HFFc6 (cell line): ENCODE results near the gene TNS3. TPM values are rescaled to one million over a fixed set of nuclear protein-coding genes. Genes with fewer than 3 reads are reported as not detected.

Experiments
- DNase-seq: peaks from one replicate; pipeline ENCODE4 v3.0.0-alpha.2; 2018
- H3K27ac Mint-ChIP-seq: 2 replicates; pipeline ENCODE4 v1.8.0; 2020; ENCODE audit warnings: mild to moderate bottlenecking, mixed read lengths
- H3K27me3 Mint-ChIP-seq: 2 replicates; pipeline ENCODE4 v1.8.0; 2021; ENCODE audit warnings: mild to moderate bottlenecking, moderate library complexity, mixed read lengths; ENCODE audit not compliant: insufficient read depth
- H3K36me3 Mint-ChIP-seq: 2 replicates; pipeline ENCODE4 v1.8.0; 2021; ENCODE audit warnings: low read depth, mixed read lengths
- H3K4me1 Mint-ChIP-seq: 2 replicates; pipeline ENCODE4 v1.8.0; 2020; ENCODE audit warnings: low read depth, mixed read lengths
- H3K4me3 Mint-ChIP-seq: 2 replicates; pipeline ENCODE4 v1.8.0; 2020; ENCODE audit warnings: mild to moderate bottlenecking, moderate library complexity, mixed read lengths
- H3K9me3 Mint-ChIP-seq: 2 replicates; pipeline ENCODE4 v1.8.0; 2020; ENCODE audit warnings: mild to moderate bottlenecking, mixed read lengths
- CTCF ChIP-seq: fragments of 200-600 bp; sonication (generic); IDR thresholded peaks from 2 replicates; pipeline ENCODE4 v1.5.0; 2021; ENCODE audit warnings: antibody characterized with exemption, mild to moderate bottlenecking
- total RNA-seq, 6 experiments: library from RNA; stranded (reverse); fragmentation: NEBNext Ultra II Directional; extraction: Animal tissue kit (Norgen Biotek cat#: 25700); gene quantifications; 2 replicates in 1 of 6; 3 replicates in 5 of 6; pipeline ENCODE4 v1.2.3, GENCODE V29; 2021

TNS3 gene
- total RNA-seq, 6 experiments from 2014 or later: 50.8 to 77.0 (median 67.8) TPM

- H3K27me3 Mint-ChIP-seq: no peaks in the 10 kb centered on the region; the same call in 1 of the 2 replicates
- H3K9me3 Mint-ChIP-seq: no peaks in the 10 kb centered on the region
- peak overlapping the region; percentile 97 for H3K4me3 Mint-ChIP-seq
- H3K36me3 Mint-ChIP-seq: peaks cover 31% of the 10 kb centered on the region
- DNase-seq: peak; percentile 83
- no peak for TF ChIP-seq CTCF
- H3K4me1 Mint-ChIP-seq: peaks cover 90% of the 10 kb centered on the region
- H3K27ac Mint-ChIP-seq: peak overlapping the region; percentile 94
Measured at GRCh38 chr7:47578579-47579270, 3.2 kb downstream of the TNS3 start.

GRCh38 chr7:47577321-47577919 is 4.5 kb downstream of the TNS3 start:
- peak overlapping the region; percentile 10 for H3K4me3 Mint-ChIP-seq
- peak overlapping the region; percentile 72 for H3K27ac Mint-ChIP-seq
- peaks cover 90% of the 10 kb centered on the region for H3K4me1 Mint-ChIP-seq

GRCh38 chr7:47576866-47577306 is 5.0 kb downstream of the TNS3 start:
- H3K4me3 Mint-ChIP-seq: peak overlapping the region; percentile 10
- peaks cover 93% of the 10 kb centered on the region for H3K4me1 Mint-ChIP-seq

More at GRCh38 chr7:47577321-47577919, 4.5 kb downstream of the TNS3 start:
- TF ChIP-seq CTCF: no peak
- Mint-ChIP-seq H3K9me3 (no peaks in the 10 kb centered on the region), H3K27me3 (no peaks in the 10 kb centered on the region; the same call in none of the 2 replicates), H3K36me3 (peaks cover 31% of the 10 kb centered on the region)
- DNase-seq: no peak

GRCh38 chr7:47576031-47576865 is 5.7 kb downstream of the TNS3 start:
- Mint-ChIP-seq H3K36me3 (peaks cover 35% of the 10 kb centered on the region), H3K4me3 (peak overlapping the region; percentile 23), H3K9me3 (no peaks in the 10 kb centered on the region), H3K4me1 (peaks cover 99% of the 10 kb centered on the region), H3K27me3 (no peaks in the 10 kb centered on the region; the same call in none of the 2 replicates), H3K27ac (peak overlapping the region; percentile 72)
- TF ChIP-seq CTCF: no peak
- peak; percentile 31 for DNase-seq

More at GRCh38 chr7:47576866-47577306, 5.0 kb downstream of the TNS3 start:
- TF ChIP-seq CTCF: no peak
- H3K27ac Mint-ChIP-seq: peak overlapping the region; percentile 72
- DNase-seq: no peak
- peaks cover 35% of the 10 kb centered on the region for H3K36me3 Mint-ChIP-seq
- H3K9me3 Mint-ChIP-seq: no peaks in the 10 kb centered on the region
- no peaks in the 10 kb centered on the region; the same call in none of the 2 replicates for H3K27me3 Mint-ChIP-seq

- peak; percentile 64 for DNase-seq
- H3K4me3 Mint-ChIP-seq: peak overlapping the region; percentile 78
- no peaks in the 10 kb centered on the region; the same call in 1 of the 2 replicates for H3K27me3 Mint-ChIP-seq
- peak overlapping the region; percentile 87 for H3K27ac Mint-ChIP-seq
- H3K9me3 Mint-ChIP-seq: no peaks in the 10 kb centered on the region
- TF ChIP-seq CTCF: no peak
- H3K36me3 Mint-ChIP-seq: peaks cover 34% of the 10 kb centered on the region
- H3K4me1 Mint-ChIP-seq: peaks cover 98% of the 10 kb centered on the region
Measured at GRCh38 chr7:47574482-47575329, 7.2 kb downstream of the TNS3 start.
